Bone marrow (tissue), 2 donors: ENCODE data around the gene PDHA1.
A peak's percentile ranks its signal among the peaks of the same experiment; 100 is the strongest.

Source experiments
- DNase-seq, 2 donors: peaks; one replicate each; lab custom pipeline; 2025; lab: John Stamatoyannopoulos, UW

Gene PDHA1

GRCh38 chrX:19343535-19344408, at the start of gene PDHA1:
Gene PDHA1, plus strand, starts transcription at chrX:19343927. Its CDS starts 111 bp downstream, at chrX:19344038.
- peak; percentile 43 to 77 for DNase-seq

GRCh38 chrX:19303256-19303880, 40.4 kb upstream of the PDHA1 start:
- DNase-seq = no peak

DNA sequence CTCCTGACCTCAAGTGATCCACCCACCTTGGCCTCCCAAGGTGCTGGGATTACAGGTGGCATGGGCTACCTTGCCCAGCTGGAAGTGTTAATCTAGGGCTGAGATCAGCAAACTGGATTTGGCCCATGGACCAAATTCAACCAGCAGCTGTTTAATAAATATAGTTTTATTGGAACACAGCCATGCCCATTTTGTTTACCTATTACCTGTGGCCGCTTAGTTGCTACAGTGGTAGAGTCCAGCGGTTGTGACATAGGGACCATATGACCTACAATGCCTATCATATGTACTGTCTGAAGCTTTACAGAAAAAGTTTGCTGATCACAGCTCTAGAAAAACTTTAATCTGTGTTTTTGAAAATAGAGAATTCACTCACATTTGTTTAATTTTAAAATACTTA, 17.2 kb upstream of the PDHA1 start:
- DNase-seq = no peak

- DNase-seq = no peak
Measured at GRCh38 chrX:19331831-19332230, 11.9 kb upstream of the PDHA1 start.

DNA sequence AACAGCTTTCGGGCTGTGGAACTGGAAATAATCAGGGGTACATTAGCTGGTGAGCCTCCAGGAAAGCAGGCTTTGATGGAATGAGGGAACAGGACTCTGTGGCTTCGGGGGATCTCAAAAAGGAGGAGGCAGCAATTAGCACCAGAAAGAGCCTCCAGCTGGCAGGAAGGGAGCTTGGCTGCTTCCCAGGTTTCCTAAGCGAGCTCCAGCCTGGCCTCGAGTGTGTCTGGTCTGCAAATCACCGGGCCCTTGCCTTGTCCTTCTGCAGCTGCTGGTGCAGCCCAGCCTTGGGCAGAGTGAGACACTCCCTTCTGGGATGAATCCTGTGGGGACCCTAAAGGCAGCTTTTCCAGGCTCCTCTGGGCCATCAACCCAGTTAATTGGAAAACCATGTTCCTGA, 10.7 kb upstream of the PDHA1 start:
- no peak for DNase-seq

GRCh38 chrX:19334945-19335626, 8.6 kb upstream of the PDHA1 start:
- DNase-seq = no peak

DNA sequence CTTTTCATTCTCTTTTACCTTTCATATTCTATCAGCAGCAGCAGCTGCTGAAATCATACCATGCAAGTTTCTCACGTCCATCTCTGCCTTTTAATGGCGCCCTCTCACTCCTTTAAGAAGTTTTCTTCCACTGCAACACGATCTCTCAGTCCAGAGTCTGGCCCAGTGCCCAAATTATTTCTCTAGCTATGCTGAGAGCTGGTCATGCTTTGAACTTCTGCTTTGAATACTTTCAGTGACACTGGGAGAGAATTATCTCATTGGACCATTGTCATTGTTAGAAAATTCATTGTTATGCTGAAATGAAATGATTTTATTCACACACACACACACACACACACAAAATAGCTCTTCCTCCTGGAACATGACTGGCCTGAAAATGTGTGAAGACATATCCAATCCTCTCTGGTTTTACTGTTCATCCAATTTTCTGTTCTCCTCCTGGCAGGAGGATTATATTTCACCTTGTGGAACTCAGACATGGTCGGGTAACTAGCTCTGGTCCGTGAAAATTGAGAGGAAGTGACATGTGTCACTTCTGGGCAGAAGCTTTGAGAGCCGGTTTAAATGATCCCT, 1.3 kb upstream of the PDHA1 start:
- no peak for DNase-seq

GRCh38 chrX:19343085-19343534, 617 bp upstream of the PDHA1 start:
- no peak for DNase-seq

DNA sequence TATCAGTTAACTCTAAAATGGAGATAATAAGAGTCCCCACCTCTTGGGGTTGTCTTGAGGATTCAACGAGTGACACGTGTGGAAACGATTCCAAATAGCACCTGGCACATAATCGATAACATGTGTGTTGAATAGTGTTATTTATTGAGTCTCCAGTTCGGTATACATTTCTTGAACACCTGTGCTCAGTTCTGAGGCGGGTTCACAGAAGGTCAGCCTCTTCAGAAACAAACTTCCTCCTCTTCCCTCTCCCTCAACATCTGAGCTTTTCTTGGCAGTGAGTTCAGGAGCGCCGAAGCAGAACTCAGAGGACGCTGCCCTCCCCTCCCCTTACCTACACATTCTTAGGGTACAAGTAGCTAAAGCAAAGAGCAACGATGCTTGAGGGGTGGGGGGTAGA, 934 bp downstream of the PDHA1 start:
- DNase-seq = no peak

DNA sequence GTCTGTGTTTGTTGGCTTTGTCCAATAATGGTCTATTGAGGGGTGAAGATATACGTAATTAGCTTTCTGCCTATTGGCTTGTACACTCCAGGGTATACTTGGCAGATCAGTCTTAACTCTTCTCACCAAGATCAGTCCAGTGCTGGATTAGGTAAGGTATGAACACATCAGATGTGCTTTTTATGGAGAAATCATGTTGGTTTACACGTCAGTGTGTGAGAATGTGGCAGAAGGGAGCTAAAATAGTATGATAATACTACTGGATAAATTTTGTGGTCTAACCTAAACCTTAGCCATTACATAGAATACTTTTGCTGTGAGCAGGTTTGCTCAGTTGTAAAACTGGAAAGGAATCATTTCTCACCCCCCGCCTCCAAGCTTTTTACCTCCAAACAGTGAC, 4.2 kb downstream of the PDHA1 start:
- no peak for DNase-seq

DNA sequence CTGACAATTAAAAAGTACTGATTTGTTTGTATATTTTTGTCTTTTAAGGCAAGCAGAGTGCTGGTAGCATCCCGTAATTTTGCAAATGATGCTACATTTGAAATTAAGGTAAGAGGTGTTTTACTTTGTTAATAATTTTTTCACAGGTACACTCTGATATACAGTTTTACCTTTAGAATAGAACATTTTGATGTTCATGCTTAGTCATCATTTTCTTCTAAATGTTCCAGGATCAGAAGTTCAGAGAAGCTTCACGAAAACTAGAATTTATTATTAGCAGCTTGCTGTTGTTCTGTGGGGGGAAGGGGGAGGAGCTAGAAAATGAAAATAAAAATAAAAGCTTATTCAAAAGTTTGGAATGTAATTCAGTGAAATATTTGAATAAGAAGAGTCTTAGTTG, 5.5 kb downstream of the PDHA1 start:
- DNase-seq = no peak

- peak in 1 of 2 donors; percentile 45 for DNase-seq
Measured at GRCh38 chrX:19350941-19351384, 7.2 kb downstream of the PDHA1 start.

DNA sequence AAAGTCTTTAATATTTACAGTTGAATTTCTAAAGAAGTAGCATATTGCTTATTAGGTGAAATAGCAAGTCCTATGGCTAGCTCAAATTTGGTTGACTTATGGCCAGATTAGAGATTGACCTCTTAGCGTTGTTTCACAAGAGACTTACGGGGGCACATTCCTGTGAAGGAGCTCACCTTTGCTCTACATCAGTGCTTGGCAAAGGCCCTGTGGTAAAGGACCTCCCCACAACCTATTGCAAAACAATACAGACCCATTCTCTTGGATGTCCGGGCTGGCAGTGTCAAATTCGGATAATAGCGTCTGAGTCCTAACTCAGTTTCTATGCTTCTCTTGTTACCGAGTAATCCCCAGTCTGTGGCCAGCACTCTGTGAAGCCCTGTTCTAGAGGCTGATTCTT, 10.9 kb downstream of the PDHA1 start:
- DNase-seq = no peak

DNA sequence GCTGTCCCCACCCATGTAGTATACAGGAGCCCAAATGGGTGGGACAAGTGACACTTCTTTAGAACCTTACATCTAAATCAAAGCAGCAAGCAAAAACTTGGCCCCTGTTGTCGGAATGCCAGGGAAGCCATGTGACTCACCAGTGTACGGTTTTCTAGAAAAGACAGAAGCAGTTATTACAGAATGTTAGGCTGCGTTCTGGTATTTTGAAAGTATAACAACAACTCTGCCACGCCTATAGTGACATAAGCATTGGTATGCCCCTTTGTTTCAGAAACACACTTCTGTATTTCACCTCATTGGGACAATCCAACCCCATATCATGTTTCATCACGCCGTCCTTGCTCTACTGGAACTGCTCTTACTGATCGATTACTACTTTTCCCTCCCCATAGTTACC, 14.8 kb downstream of the PDHA1 start:
- no peak for DNase-seq

GRCh38 chrX:19360903-19361302, 17.2 kb downstream of the PDHA1 start:
- DNase-seq = no peak

- no peak for DNase-seq
Measured at GRCh38 chrX:19361701-19362100, 18.0 kb downstream of the PDHA1 start.

GRCh38 chrX:19368576-19368975, 24.8 kb downstream of the PDHA1 start:
- DNase-seq = no peak

DNA sequence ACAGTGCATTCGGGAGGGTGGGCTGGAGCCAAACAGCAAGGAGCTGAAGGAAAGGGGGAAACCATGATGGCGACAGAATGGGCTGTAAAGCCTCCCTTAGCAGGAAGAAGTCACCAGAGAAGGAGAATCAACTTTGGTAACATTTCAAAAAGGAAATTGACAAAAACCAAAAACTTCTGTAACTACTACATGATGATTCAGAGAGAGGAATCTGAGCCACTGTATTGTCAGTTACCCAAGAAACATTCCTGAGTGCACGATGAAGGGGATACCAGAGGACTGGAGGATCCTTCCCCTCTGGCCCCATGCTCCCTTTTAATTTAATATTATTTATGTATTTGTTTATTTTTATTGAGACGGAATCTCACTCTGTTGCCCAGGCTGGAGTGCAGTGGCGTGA, 26.3 kb downstream of the PDHA1 start:
- DNase-seq = no peak

DNA sequence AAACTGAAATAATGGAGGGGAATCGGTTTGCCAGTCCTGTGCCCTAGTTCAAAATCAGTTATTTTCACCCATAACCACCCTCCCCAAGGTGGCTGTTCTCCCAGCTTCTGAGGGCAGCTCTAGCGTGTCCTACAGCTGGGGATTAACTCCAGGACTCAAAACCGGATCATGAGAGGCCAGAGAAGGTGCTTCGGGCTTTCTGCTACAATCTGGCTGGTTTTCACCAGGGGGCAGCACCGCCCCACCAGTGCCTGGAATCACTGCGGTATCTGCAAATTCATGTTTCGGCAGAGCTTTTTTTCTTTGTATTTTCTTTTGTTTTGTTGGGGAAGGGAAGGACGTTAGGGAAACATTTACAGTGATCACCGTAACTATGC, 28.4 kb downstream of the PDHA1 start:
- peak; percentile 1 to 46 for DNase-seq

DNA sequence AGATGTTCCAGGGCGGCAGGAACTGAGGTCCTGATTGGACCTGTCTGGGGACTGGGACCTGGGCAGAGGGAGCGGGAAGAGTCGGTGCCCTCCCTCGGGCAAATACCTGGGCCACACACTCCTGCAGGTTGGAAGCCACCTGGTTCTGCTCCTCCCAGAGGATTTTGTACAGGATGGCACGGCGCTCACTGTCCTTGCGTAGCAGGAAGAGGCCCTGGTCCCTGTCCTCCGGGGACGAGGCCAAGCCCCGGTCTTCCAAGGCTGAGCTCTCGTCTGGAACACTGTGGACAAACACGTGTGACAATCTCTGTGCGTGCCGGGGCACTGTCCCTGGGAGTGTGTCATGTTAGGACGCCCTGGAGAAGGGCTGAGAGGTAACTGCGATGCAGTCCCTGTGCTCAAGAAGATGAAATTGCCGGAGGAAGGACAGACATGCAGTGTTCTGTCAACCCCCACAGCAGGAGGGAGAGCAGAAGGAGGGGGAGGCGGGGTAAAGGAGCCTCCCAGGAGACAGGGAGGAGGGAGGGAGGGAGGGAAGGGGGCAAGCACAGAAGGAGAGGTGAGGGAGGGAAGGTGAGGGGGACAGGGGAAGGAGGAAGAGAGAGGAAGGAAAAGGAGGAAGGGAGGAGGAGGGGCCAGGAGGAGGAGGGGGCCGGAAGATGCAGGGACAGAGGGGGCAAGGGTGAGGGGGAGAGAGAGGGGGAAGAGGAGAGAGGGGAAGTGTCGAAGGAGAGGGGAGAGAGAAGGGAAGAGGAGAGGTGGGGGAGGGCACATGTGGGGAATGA, 29.0 kb downstream of the PDHA1 start:
- DNase-seq = no peak

DNA sequence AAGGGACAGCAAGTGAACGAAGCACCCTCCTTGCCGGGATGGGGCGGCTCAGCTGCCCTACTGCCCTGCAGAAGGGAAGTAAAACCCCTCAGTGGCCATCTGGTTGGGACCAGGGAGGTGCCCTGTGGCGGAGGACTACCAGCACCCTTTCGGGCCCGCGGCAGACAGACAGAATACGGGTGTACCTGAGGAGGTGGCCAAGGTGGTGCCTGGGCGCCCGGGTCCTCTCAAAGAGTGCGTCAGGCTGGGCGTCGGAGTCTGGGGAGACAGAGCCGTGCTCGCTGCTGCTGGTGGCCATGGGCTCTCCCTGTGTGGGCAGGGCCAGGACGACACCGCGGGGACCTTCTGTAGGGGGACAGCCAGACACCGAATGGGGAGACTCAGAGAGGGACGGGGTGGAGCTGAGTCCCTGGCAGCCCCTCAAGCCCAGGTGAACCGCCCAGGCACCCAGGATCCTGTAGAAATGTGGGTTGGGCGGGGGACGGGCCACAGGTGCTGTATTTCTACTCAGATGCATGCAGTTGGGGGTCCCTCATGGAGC, 29.7 kb downstream of the PDHA1 start:
- peak in 1 of 2 donors; percentile 0 for DNase-seq
